Measurements from ENCODE around the gene ALDH4A1.

Gene ALDH4A1

DNA sequence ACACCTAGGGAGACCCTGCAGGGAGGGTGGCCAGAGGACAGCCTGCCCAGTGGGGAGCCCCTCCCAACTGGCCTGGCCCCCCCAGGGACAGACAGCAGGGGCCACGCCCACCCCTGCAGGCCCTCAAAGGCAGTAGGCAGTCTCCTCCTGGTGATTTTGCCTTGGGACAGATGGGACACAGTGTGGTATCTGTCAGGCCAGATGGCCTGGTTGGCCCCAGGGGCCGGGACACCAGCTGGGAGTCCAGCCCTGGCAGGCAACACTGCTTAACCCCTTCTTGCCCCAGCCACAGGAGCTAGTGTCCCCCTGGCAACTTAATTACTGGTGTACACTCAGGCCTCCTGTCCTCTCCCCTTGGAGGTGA lies 36.3 kb upstream of the ALDH4A1 start:
- peak in 1 of 2 experiments; percentile 24 for DNase-seq

DNA sequence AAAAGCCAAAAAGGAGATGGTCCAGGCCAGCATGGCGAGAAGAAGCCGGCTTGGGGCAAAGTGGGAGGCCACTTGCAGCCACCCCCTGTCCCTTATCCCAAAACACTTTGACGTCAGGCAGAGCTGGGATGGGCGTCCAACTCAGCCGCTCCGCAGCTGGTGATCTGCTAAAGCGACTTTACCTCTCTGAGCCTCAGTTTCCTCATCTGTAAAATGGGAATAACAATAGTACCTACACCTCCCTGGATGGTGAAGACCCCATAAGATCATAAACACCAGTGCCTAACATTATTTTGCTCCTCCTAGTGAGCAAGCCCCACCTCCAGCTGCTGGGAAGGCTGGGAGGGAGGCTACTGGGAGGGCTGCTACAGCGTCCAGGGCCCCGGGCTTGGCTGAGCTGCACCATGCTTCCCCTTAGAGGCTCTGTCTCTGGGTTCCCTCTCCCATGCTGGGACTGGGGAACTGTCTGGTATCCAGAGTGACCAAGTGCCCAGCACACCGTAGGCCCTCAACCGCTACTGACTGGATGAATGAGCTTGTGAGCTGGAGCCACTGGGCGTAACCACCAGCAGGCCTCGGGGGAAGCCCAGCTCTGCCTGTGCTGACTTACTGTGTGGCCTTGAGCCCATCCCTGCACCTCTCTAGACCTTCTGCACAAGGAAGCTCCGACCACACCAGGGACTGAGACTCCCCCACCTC lies 35.8 kb upstream of the ALDH4A1 start:
- no peak for DNase-seq

DNA sequence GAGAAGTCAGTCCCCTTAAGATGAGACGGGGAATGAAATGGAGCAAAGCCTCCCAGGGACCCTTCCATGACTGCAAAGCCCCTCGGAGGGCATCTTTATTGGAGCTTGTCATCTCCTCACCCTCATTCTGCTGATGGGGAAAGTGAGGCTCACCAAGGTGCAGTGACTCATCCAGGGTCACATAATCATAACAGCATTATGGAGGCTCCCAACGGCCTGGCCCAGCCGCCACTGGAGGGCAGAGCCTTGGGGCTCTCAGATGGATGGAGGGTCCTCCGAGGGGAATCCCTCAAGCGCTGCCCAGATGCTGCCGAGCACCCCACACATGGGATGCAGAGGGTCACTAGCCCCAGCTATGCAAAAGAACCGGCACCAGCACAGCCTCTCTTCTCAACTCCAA lies 35.2 kb upstream of the ALDH4A1 start:
- DNase-seq = no peak

DNA sequence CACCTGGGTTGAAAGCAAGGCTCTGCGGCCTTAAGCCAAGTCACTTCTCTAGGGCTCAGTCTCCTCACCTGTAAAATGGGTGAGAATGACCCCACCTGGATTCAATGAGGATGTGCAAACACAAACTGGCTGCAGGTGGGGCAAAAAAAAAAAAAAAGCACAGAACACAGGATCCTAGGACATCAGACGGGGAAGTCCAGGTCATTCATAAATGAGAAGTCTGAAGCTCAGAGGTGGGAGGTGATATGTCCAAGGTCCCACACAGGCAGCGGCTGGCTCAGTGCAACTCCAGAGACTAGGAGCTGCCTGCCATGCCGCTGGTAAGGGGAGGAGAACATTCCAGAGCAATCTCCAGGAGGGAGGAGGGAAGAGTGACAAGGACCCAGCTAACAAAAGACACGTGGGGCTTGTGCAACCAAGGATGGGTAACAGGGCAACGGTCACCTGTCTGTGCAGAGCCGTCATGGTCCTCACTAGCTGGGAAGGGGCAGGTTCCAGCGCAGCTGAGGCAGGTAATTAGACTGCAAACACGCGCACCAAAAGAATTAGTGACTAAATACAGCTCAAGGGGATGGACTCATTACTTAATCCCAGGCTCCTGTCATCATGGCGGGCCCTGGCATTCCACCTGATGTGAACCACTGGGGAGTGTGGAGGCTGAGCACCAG lies 34.6 kb upstream of the ALDH4A1 start:
- no peak for DNase-seq

DNA sequence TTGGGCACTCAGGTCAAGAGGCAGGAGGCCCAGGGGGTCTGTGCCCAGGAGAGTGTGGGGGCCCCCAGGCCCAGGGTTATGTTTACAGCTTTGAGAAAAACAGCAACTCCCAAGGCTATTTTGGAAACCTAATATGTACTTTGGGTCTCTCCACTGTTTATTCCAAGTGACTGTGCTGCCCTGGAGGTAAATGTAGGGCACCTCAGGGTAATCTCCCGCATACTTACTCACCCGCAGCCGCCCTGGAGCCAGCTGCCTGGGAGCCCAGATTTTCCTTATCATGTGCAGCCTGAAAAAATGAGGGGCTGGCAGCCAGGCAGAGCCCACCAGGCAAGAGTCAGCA lies 34.1 kb upstream of the ALDH4A1 start:
- no peak for DNase-seq

DNA sequence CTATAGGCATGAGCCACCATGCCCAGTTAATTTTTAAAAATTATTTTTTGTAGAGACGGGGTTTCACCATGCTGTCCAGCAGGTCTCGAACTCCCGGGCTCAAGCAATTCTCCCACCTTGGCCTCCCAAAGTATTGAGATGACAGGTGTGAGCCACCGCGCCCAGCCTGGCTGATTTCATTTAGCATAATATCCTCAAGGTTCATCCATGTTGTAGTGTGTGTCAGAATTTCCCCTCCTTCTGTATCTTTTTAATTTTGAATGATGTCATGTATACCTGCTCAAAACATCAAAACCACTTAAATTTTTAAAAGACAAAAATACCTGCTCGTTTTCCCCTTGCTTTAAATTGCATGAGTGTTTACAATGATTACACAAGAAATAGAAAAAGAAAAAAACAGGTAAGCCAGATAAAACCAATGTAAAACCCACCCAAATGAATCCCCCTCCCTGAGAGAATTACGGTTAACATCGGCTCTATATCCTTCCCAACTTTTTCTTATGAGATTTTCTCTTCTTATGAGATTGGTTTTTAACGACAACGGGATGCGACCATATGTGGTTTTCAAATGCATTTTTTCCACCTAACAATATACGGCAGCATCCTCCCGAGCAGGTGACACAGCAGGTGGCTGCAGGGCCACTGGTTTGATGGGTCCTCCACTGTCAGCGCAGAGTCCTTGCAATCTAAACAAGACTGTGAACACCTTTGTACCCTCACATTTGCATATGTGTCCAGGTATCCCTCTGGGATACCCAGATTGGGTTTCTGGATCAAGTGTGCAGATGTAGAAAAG lies 32.0 kb upstream of the ALDH4A1 start:
- DNase-seq = no peak

DNA sequence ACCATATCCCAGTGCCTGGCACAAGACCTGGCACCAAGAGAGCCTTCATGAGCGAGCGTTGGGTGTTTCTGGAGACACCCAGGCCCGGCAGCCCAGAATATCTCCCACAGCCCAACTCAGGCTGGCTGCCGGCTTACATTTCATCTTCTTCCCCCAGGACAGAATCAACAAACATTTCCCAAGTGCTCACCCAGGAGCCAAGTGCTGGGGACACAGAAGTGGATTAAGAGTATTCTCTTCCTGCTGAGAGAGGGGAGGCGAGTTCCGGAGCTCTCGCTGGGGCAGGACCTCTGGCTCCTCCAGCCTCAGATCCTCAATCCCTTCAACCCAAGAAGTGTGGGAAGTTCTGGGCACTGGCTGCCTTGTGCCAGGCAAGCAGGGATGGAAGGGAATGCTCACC lies 30.5 kb upstream of the ALDH4A1 start:
- no peak for DNase-seq

DNA sequence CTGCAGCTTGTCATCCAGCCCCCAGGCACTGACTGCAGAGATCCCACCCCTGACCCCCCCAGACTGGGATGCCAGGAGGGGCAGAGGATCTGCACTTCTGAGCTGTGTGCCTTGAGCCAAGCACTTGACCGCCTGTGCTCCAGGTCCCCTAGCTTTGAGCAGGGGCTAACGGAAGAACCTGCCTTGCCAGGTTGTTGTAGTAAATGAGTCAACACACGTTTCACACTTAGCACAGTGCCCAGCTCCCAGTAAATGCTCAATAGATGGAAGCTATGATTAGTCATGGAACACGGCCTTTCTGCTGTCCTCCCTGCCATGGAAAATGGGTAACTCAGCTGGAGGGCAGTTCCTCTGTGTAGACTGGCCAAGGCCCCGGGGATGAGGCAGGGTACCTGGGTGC lies 30.0 kb upstream of the ALDH4A1 start:
- DNase-seq = no peak

DNA sequence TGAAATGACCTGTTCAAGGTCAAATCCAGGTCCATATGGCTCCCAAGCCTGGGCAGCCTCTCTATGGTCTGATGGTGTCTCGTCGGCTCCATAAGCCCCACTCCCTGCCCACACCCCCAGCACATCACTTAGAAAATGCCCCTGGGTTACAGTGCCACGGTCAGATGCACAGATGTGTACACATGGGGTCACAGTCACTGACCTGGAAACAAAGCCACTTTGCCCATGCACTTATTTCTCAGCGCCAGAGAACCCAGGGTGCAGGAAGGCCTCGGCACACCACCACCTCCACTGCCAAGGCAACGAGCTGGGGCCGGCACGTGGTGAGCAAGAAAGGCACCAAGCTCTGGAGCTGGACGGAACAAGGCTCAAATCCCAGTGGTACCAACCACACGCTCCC lies 29.4 kb upstream of the ALDH4A1 start:
- no peak for DNase-seq

DNA sequence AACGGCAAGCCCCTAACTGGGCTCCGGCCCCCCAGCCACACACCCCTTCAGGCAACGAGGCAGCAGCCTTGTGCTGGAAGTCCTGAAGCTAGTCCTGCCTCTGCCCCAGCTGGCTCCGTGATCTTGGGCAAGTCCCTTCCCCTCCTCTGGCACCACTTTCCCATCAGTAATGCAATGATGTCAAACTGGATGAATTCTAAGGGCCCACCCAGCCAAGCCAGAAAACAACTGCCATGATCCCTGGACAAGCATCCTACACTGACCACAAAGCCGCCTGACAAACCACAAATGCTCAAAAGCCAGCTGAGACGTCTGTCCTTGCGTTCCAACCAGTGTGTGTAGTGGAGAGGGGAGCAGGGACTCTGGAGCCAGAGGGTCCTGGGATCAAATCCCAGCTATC lies 27.3 kb upstream of the ALDH4A1 start:
- no peak for DNase-seq

DNA sequence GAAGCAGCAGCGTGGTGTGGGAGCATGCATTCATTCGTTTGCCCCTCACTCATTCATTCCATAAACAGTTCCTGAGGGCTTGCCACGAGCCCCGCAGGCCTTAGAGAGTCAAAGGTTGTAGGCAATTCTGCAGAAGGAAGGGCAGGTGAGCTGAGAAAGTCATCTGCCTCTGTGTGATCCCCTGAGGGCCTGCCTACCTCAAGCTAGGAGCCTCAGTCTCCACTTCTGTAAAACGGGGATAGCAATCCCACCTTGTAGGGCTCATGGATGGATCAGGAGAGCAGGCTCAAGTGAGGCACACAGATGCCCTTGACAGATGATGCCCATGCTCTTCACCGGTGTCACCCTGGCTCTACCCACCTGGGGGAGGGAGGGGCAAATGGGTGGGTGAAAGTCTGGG lies 26.6 kb upstream of the ALDH4A1 start:
- DNase-seq = no peak

DNA sequence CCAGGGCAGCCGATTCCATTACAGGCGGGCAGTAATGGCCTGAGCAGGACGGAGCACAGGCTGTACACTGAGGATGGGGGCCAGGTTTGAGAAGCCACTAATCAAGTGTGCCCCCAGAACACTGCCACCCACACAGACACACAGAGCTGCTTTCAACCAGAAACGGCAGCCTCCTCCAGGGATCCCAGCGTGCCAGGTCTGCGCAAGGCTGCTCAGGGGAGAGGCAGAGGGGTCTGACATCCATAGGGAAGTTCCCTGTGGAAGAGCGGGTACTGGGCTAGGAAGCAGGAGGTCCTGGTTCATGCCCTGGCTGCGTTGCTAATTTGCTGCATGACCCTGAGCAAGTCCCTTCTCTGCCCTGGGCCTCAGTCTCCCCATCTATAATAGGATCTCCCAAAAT lies 26.1 kb upstream of the ALDH4A1 start:
- no peak for DNase-seq

DNA sequence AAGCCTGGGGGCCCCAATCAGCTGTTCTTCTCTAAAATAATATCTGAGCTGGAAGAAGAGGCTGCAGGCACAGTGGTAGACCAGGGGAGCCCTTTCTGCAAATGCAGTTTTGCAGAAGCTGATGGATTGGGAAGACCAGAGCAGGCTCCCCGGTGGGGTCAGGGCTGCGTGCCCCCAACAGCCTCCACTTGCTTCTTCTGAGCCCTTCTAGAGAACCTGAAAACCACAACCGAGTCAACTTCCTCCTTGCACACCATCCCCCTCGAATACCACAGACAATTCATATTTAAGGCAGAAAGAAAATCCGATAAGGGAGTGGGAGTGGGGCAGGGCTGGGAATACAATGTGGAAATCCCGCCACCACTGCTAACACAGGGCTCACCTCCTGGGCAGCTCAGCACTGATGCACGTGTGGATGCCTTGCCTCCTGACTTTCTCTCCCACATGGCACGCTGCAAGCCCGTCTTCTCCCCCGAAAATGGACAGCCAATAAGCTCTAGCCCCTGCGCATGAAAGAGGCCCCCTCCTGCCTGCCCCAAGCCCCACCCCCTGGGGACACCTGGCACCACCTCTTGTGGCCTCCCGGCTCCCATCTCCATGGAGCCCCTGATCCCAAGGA lies 25.4 kb upstream of the ALDH4A1 start:
- no peak for DNase-seq

DNA sequence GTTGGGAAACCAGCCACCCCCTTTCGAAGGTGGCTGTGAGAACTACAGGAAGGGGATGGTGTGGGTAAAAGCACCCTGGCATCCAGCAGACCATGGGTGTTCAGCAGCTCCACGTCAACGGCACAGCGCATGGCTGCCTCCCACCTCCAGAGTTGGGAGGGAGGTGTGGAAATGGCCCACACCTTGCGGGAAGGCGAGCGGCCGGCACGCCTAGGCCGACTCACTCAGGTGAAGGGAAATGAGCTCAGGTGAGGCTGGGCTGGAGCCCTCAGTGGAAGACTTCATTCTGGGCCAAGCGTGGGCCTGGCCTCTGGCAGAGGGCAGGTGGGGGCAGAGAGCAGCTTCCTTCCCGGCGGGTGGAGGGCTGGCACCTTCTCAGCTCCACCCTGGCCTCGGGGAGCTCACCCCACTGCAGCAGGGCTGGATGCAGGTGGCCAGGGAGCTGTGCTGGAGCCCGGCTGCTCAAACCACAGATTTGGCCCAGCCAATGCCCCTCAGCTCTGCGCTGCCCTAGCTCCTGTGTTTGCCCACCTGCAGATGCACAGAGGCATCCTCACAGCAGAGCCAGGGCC lies 24.8 kb upstream of the ALDH4A1 start:
- no peak for DNase-seq

DNA sequence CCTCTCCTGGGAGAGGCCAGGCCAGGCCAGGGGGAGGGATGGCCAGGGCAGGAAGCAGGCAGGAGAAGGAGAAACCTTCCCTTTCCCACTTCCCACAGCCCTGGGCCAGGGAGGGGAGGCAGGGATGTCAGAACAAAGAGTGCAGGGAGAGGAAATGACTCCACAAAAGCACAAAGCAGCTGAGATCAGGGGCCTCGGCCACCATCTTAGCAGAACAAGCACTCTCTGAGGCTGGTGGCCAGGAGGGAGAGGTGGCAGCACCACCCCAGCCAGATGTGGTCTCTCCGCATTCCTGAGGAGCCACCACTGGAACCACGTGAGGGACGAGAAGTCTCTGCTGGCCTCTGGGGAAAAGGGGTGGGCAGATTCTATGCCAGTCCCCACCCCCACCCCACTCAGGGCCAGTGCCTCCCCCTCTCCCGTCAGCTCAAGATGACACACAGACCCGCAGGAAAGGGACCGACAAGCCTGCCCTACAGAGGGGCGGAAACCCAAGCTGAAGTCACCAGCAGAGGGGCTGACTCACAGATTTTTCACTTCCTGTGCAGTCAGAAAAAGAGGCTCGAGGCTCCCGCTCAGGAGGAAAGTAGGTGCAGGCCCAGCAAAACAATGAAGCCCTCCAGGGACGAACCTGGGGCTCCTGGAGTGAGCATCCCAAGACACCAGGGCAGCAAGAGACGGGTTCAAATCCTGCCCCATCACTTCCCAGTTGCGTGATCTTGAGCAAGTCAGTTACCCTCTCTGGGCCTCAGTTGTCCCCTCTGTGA lies 24.1 kb upstream of the ALDH4A1 start:
- no peak for DNase-seq

DNA sequence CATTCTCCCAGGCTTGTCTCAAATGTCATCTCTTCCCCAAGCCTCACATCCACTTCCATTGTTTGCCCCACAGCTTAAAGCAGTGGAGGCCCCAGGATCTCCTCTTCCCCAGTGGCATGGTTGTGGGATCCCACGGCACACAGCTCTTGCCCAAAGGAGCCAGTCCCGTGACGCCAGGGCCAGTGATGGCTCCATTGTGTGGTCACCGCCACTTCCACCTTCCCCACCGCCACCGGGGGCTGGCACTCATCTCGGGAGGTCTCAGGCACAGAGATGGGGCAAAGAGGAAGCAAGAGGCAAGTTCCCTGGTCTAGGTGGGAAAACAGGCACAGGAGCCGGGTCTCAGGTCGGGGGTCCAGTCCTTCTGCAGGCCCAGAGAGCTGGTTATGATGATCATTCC lies 22.9 kb upstream of the ALDH4A1 start:
- no peak for DNase-seq

DNA sequence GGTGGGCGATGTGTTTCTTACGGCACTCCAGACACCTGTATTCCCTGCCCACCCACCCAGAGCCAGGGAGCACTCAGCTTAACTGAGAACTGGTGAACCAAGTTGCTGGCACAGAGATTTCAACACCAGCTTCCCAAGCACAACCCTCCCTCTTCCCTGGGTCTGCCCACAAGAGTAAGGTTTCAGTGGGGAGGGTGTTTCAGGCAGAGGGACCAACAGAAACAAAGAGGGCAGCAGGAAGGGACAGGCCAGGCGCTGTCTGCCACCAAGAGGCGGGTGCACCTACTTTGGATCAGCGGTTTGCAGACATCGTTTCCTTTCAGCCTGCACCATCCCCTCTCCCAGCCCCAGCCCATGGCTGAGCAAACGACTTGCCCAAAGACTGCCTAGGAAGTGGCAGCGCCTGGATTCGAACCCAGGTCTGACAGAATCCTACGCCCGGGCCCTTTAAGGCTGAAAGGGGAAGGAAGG lies 21.9 kb upstream of the ALDH4A1 start:
- no peak for DNase-seq

DNA sequence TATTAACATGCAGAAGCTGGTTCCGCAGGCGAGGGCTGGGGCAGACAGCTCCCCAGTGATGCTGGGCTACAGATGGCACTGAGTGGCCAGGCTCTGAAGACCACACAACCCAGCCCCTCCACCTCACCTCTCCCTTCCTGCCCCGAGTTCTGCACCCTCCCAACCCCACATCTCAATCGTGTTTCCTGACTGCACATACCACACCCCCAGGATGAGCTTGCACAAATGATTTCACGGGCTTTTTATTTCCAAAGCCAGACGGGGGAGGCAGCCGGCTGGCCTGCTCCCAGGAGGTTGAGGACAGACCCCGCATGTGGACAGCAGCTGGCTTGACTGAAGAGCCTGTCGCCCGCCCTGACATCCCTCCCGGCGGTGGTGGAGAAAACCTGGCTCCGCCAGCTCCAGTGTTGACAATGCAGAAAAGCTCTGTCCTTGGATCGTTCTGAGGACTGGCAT lies 21.4 kb upstream of the ALDH4A1 start:
- no peak for DNase-seq

DNA sequence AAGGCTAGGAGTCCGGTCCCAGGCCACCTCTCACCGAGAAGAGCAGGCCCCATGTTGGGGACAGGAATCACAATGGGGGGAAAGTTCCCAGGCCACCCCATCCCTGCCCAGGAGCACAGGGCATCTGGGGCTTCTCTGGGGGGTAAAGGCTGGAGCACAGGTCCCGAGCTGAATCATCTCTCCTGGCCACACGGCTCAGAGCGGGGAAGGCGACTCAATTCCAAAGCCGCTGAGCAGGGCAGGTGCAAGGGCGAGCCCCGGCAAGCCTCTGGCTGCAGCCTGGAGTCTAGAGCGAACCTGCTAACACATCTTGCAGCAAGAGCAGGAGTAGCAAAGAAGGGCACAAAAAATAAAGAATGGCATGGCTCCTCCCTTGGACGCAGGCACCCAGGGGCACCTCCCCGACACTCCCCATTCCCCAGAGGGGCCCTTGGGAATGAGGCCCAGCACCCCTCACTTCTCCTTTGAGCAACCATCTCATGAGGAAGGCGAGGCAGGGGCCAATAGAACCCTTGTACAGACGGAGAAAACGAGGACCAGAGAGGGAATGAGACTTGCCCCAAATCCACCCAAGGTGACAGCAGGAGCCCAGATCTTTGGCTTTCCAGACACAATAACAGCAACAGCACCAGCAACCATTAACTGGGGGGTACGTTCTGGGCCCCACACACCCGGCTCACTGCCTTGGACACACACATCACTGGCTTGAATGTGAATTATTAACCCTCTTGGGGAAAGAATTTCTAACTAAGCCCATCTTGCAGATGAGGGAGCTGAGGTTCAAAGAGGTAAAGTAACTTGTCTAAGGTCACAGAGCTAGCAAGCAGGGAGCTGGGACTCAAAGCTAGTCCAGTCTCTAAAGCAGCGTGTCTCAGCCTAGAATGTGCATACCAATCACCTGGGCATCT lies 20.7 kb upstream of the ALDH4A1 start:
- DNase-seq = no peak

DNA sequence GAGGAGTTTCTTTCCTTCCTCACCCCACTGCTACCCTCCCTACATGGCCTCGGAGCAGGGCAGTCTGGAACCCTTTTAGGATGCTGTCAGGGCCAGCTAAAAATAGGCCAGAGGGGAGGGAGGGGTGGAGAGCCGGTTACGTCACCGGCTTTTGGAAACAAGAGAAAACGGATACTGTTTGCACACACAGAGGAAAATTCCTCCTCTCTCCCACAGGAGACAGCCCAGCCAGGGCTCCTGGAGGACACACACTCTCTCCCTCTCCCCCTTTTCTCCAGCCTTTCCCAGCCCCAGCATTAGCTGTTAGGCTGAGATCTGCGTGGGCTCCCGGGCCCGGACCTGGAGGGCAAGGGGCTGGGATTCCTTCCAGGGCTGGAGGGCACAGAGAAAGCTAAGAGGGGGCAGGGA lies 20.0 kb upstream of the ALDH4A1 start:
- DNase-seq = no peak

DNA sequence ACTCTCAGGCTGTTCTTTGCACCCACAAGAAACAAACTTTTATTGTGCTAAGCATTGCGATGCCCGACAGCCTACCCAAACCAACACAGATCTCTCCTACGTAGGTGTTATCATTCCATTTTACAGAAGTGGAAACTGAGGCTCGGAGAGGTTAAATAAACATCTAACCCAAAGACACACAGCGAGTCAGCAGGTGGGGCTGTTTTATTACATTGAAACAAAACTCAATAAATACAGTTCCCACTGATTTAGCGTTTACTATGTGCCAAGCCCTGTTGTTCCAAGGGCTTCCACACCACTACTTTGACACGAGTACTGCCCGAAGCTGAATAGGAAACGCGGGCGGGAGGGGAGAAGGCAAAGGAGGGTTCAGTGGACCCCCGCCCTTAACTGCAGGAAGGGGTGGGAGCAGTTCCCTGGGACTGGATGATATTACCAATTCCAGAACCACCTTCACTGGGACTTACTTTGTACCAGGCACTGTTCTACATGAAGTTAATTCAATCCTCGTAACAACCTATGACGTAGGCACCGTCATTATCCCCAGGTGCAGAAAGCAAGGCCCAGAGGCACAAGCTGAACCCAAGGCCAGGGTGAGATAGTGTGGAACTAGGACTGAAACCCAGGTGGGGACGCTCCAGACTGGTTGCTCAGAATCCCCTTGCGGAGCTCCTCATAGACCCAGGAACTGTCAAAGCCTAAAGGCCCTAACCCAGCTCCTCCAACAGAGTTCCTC lies 19.3 kb upstream of the ALDH4A1 start:
- DNase-seq = no peak
